Activated CD8-positive, alpha-beta memory T cell treated with anti-CD3 and anti-CD28 coated beads for 36 hours (primary cell): ENCODE measurements around the gene IAH1. TPM values are rescaled to one million over a fixed set of nuclear protein-coding genes. Genes with fewer than 3 reads are reported as not detected.

Source experiments
- CTCF ChIA-PET: fragments of 350-600 bp; sonication (Branson Sonifier 250); formaldehyde crosslinking; loops from one replicate; lab custom pipeline; 2021; ENCODE audit warnings: antibody characterized with exemption; lab: Charles Lee
- POLR2A ChIA-PET: fragments of 350-600 bp; sonication (Branson Sonifier 250); formaldehyde crosslinking; loops from one replicate; lab custom pipeline; 2021; ENCODE audit warnings: antibody characterized with exemption; lab: Charles Lee
- total RNA-seq, 2 experiments: library from RNA; stranded (reverse); gene quantifications; one replicate each; pipeline ENCODE4 v1.2.3, GENCODE V29; 2021

IAH1 gene
- total RNA-seq, 2 experiments from 2014 or later: 71.7 to 76.6 TPM

DNA sequence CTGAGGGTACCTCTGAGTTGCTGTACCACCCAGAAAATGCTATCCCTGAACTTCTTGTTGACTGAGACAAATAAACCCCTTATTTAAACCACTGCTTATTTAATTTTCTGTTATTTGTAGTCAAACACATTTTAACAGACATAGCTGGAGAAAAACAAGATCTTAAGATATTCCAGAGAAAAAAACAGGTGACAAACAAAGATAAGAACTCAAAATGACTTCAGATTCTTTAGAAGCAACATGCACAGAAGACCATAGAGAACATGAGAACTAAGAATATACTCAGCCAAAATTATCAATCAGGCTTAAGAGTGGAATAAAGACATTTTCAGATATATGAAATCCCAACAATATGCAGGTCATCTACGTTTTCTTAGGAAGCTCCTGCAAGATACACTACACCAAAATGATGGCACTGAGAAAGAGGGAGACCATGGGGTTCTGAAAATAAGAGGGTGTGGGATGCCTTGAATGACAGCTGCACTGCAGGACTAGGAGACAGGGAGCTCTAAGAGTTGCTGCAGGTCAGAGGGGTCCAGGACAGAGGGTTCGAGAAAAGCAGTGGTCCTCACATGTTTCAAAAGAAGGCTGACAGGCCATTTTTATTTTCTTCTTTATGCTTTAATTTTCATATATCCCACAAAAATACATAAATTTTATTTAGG is 42.9 kb downstream of the IAH1 start:
- CTCF ChIA-PET: interaction anchor here (0.7 kb wide), 1 partner anchor 13 kb away, joined by 3 read pairs; no protein-coding TSS in a partner anchor

DNA sequence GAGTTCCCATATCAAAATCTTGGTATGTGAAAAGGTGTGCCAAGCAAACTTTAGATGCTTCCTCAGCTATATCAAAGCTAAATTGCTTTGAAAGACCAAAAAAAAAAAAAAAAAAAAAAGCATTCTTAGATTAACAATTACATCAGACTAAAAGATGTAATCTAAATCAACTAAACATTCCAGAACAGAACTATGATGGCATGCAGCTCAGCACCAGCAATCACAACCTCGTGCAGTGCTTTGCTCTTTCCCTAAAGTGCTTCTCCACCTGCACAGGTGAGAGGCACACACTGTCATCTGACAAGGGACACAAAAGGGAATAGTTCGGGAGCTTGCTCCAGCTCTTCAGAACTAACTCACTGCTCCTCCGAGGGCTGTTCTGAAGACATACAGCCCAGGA is 43.8 kb downstream of the IAH1 start:
- ChIA-PET CTCF (interaction anchor here (0.7 kb wide), 1 partner anchor 12 kb away, joined by 3 read pairs; no protein-coding TSS in a partner anchor), POLR2A (interaction anchor here (0.6 kb wide), 1 partner anchor 100 kb away, joined by 4 read pairs; no protein-coding TSS in a partner anchor)

More for the DNA sequence above, 42.9 kb downstream of the IAH1 start:
- POLR2A ChIA-PET: no interaction called here

DNA sequence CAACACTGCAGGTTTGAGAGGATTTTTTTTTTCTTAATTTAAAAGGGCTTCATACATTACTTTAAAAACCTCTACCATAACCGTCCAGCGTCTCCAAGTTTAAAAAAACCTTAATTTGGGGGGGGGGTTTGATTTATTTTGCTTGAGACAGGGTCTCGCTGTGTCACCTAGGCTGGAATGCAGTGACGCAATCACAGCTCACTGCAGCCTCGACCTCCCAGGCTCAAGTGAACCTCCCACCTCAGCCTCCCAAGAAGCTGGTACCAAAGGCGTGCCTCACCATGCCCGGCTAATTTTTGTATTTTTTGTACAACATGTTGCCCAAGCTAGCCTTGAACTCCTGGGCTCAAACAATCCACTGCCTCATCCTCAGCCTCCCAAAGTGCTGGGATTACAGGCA is 44.4 kb downstream of the IAH1 start:
- ChIA-PET CTCF (no interaction called here), POLR2A (no interaction called here)

DNA sequence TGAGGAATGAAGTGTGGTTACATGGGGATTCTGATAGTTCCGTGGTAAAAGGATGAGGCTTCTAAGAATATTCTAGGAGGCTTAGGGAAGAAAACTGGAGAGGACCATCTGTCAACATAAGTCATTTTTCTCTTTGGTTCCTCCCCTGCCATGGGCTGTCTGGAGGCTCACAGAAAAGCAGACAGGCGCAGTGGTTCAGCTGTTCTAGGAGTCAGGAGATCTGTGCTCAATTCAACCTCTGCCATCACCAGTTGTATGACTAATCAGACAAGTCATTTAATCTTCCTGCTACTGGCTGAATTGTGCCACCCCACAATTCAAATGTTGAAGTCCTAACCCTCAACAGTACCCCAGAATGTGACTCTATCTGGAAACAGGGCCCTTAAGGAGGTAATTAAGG is 44.9 kb downstream of the IAH1 start:
- CTCF ChIA-PET: no interaction called here
- POLR2A ChIA-PET: no interaction called here

DNA sequence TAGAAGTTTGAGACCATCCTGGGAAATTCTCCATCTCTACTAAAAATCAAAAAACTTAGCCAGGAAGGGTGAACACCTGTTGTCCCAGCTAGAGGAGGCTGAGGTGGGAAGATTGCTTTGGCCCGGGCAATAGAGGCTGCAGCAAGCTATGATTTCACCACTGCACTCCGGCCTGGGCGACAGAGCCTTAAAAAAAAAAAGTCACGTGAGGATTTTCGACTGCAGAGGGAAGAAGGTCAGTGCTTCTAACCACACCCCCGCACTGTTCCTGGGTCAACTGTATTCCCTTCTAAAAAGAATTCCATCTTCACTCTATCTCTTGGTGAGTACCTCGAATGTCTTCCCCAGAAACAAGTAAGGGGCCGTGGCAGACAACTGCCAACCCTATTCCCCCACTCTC is 49.9 kb downstream of the IAH1 start:
- ChIA-PET CTCF (no interaction called here), POLR2A (interaction anchor here (0.7 kb wide), 1 partner anchor 49 kb away, joined by 6 read pairs; no protein-coding TSS in a partner anchor)

DNA sequence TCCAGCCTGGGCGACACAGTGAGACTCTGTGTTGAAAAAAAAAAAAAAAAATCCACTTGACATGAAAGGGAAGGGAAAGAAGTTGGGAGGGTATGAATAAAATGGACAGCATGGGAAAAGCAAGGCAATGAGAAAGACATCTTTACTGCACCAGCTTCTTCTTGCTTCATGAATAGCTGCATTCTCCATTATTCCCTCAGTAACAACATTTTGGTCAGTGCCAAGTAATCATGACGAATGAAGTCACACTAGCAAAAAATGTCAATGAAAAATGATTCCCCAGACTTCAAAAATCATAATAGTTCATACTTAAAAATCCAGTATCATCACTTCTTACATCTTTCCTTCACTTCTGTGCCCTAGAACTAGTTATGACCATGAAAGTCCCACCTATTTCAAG is 50.9 kb downstream of the IAH1 start:
- POLR2A ChIA-PET: no interaction called here

DNA sequence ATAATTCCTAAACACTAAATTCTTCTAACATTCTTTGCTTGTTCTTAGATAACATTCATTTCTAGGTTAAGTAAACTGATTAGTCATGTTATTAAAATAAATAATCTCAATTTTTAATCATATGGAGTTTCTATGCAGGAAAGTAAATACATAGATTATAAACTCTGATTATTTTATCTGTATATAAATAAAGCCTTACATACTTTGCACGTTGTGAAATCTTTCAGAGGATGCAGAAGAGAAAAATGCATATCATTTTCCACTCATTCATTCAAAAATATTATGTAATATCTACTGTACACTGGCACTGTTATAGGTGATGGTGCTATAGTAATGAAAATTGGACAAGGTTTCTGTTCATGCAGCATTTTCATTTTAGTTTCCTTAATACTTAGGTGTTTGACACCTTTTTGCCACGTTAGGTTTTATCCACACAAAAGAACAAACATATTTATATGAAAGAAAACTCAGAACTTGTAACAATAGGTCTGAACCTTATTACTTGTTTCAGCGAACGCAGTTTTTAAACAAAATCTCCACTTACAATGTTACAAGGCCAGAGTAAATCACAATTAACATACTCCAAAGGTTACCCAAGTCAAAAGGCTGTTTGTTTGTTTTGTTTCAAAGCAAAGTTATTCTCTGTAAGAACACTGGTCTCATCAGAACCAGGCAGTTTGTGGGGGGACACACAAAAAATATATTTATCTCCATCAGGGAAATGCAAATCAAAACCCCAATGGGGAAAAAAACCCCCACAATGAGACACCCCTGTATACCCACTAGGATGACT is 53.8 kb downstream of the IAH1 start:
- POLR2A ChIA-PET: no interaction called here
- CTCF ChIA-PET: no interaction called here

More for the DNA sequence above, 50.9 kb downstream of the IAH1 start:
- CTCF ChIA-PET: no interaction called here

DNA sequence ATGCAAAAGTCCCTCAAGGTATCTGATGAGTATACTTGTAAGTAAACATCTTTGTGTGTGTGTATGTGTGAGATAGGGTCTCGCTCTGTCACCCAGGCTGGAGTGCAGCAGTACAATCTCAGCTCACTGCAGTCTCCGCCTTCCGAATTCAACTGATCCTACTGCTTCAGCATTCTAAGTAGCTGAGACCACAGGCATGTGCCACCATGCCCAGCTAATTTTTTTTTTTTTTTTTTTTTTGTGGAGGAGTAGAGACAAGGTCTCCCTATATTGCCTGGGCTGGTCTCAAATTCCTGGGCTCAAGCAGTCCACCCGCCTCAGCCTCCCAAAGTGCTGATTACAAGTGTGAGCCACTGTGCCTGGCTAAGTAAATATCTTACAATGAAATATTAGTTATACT is 58.1 kb downstream of the IAH1 start:
- ChIA-PET POLR2A (no interaction called here), CTCF (no interaction called here)

DNA sequence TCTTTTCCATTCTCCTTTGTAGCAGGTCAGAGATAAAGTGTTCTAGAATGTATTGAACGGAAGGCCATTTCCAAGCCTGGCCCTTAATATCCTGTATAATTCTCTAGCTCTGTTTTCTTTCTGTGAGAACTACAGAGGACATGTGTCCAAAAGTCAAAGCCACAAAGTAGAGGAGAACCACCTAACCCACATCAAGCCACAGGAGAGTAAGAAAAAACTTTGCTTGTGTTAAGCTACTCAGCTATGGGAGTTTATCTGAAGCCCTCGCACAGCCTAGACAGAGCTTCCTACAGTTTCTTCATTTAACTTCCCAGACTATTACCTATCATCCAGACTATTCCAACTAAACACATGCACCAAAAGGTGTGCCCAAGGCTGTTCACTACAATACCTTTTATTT is 59.3 kb downstream of the IAH1 start:
- POLR2A ChIA-PET: no interaction called here
- CTCF ChIA-PET: no interaction called here

DNA sequence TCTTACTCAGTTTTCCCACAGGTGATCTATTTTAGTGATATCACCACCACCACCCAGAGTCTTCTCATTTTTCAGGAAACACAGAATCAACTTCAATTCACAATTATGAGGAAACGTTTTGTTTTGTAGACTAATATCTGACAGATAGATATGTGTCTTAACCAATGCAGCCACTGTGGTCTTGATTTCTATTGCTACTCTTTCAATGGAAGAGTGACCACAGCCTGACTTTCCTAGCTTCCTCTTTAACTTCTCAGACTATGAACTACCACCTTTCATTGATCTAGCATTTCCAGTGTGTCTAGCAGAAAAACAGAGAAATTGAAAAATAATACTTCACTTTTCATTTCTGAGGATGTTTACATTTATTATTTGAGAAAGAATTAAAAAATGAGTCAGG is 60.8 kb downstream of the IAH1 start:
- ChIA-PET CTCF (no interaction called here), POLR2A (no interaction called here)

DNA sequence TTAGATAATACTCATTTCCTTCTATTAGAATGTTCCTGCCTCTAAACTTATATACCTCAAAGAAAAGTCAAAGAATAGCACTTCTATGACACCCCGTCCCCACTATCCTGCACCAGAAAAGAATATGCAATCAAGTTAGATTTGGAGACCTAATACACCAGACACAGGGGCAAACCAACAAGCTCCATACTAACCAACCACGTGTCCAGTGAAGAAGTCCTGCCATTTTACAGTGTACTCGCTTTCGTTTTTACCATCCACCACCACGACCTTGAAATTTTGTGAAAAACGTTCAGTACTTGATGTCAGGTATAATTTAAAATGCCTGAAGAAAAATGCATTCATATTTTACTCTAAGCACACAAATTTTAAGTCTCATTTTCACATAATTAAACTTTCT is 62.2 kb downstream of the IAH1 start:
- ChIA-PET POLR2A (no interaction called here), CTCF (no interaction called here)

DNA sequence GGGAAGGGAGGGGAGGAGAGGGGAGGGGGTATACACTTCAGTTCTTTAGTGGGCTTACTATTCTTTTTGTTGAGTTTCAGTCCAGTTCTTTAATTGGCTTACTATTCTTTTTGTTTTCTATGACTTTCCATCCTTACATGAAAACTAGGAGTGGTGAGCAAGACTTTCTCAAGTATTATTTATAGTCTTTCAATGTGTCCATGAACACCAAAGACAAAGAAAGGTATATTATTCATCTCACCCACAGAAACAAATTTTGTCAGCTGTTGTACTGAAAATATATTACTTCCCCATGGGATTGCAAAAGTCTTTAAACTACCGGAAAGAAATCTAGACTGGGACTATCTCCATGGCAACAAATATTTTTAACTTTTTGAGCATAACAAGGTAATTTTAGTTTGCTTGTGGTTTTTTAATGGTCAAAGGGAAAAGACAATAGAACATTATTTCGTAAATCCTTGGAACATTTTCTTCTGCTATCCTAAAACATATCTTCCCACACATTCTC is 63.7 kb downstream of the IAH1 start:
- ChIA-PET CTCF (interaction anchor here (0.6 kb wide), 1 partner anchor 1629 kb away, joined by 3 read pairs; no protein-coding TSS in a partner anchor), POLR2A (no interaction called here)

Other genes starting within 250 kb of the IAH1 start
- gene ITGB1BP1, start 51.0 kb upstream of the IAH1 start, total RNA-seq: 100 to 1,000 TPM; 176 to 196 TPM
- 10 to 100 TPM; 79.6 to 84.4 TPM for gene CPSF3, start 50.9 kb upstream of the IAH1 start, total RNA-seq
- gene ADAM17, start 81.3 kb downstream of the IAH1 start, total RNA-seq: 10 to 100 TPM; 19.0 to 20.2 TPM
- gene YWHAQ, start 156.4 kb downstream of the IAH1 start, total RNA-seq: 100 to 1,000 TPM; 477 to 500 TPM